Measurements from ENCODE around the gene ACTL8.

The ACTL8 gene

GRCh38 chr1:17770983-17771382, 15.8 kb downstream of the ACTL8 start:
- Mint-ChIP-seq H3K36me3 (no peaks in the 10 kb centered on the region), H3K9me3 (no peaks in the 10 kb centered on the region), H3K4me3 (no peak overlapping the region), H3K27me3 (peaks cover 7% of the 10 kb centered on the region), H3K4me1 (no peaks in the 10 kb centered on the region), H3K27ac (no peak overlapping the region)
- no peak for DNase-seq
- CTCF ChIA-PET: no interaction called here

GRCh38 chr1:17772615-17773212, 17.6 kb downstream of the ACTL8 start:
- Mint-ChIP-seq H3K4me1 (no peaks in the 10 kb centered on the region), H3K9me3 (no peaks in the 10 kb centered on the region), H3K27ac (no peak overlapping the region), H3K4me3 (no peak overlapping the region), H3K27me3 (peaks cover 7% of the 10 kb centered on the region), H3K36me3 (no peaks in the 10 kb centered on the region)
- CTCF ChIA-PET: interaction anchor here (0.7 kb wide), 1 partner anchor 10 kb away, joined by 3 read pairs; no protein-coding TSS in a partner anchor
- no peak for DNase-seq

DNA sequence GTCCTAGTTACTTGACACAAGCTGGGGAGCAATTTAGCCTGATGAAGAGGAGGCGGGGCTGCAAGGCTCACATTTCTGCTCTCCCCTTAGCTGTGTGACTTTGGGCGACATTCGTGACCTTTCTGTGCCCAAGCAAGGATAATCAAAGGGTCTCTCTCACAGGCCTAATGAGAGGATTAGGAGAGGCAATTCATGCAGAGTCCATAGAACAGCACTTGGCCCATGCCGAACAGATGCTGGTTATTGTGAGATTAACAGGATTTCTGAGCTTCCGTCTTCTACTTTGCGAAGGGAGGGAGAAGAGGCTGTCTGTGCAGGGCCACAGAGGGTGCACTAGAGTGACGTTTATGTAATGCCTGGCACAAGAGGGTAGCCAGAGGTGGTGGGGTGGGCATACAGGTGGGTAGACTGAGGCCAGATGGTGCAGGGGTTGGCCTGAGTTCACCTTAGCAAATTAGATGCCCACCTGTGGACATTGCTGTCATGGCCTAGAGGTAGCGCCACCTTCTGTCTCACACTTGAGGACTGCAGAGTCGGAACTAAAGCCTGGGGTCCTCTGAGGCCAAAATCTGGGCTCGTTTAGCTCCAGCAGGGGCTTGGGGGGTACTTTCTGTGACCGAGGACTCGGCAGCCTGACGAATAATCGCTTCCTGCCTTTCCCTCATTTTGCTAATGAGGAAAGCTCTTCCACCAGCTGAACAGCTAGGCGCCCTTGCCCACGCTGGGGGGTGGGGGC, 18.6 kb downstream of the ACTL8 start:
- Mint-ChIP-seq H3K4me1 (no peaks in the 10 kb centered on the region), H3K9me3 (no peaks in the 10 kb centered on the region), H3K27ac (no peak overlapping the region), H3K36me3 (no peaks in the 10 kb centered on the region), H3K27me3 (peaks cover 7% of the 10 kb centered on the region), H3K4me3 (no peak overlapping the region)
- CTCF ChIA-PET: interaction anchor here (0.7 kb wide), 1 partner anchor 11 kb away, joined by 3 read pairs; no protein-coding TSS in a partner anchor
- DNase-seq: no peak

GRCh38 chr1:17774452-17774851, 19.3 kb downstream of the ACTL8 start:
- no peak overlapping the region for H3K4me3 Mint-ChIP-seq
- no peaks in the 10 kb centered on the region for H3K4me1 Mint-ChIP-seq
- H3K27ac Mint-ChIP-seq: no peak overlapping the region
- DNase-seq: no peak
- no peaks in the 10 kb centered on the region for H3K36me3 Mint-ChIP-seq
- CTCF ChIA-PET: no interaction called here
- no peaks in the 10 kb centered on the region for H3K27me3 Mint-ChIP-seq
- H3K9me3 Mint-ChIP-seq: no peaks in the 10 kb centered on the region

GRCh38 chr1:17775796-17776195, 20.7 kb downstream of the ACTL8 start:
- no peak overlapping the region for H3K27ac Mint-ChIP-seq
- no peak overlapping the region for H3K4me3 Mint-ChIP-seq
- no peaks in the 10 kb centered on the region for H3K4me1 Mint-ChIP-seq
- H3K27me3 Mint-ChIP-seq: no peaks in the 10 kb centered on the region
- H3K9me3 Mint-ChIP-seq: no peaks in the 10 kb centered on the region
- H3K36me3 Mint-ChIP-seq: no peaks in the 10 kb centered on the region
- CTCF ChIA-PET: no interaction called here
- no peak for DNase-seq

DNA sequence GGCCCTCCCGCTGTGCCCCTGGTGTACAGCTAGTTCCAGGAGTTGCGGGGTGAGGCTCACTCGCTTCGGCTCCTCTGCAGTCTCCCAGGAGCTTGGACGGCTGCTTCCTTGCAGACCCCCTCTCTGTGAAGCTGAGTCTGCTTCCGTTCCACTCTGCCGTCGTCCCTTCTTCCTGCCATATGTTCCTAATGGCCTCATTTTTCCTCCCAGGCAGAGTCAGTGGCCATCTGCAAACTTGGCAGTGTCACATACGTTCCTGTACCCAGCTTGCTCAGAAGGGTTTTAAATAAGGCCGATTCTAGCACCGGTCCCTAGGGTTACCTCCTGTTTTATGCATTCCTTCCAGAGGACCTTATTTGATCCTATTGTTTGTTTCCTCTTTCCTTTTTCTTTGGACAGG, 21.3 kb downstream of the ACTL8 start:
- DNase-seq: no peak
- H3K4me1 Mint-ChIP-seq: no peaks in the 10 kb centered on the region
- CTCF ChIA-PET: no interaction called here
- H3K9me3 Mint-ChIP-seq: no peaks in the 10 kb centered on the region
- H3K4me3 Mint-ChIP-seq: no peak overlapping the region
- no peaks in the 10 kb centered on the region for H3K36me3 Mint-ChIP-seq
- no peaks in the 10 kb centered on the region for H3K27me3 Mint-ChIP-seq
- no peak overlapping the region for H3K27ac Mint-ChIP-seq

GRCh38 chr1:17777330-17777729, 22.2 kb downstream of the ACTL8 start:
- no peaks in the 10 kb centered on the region for H3K4me1 Mint-ChIP-seq
- CTCF ChIA-PET: no interaction called here
- DNase-seq: no peak
- no peak overlapping the region for H3K27ac Mint-ChIP-seq
- no peaks in the 10 kb centered on the region for H3K9me3 Mint-ChIP-seq
- no peaks in the 10 kb centered on the region for H3K27me3 Mint-ChIP-seq
- no peak overlapping the region for H3K4me3 Mint-ChIP-seq
- H3K36me3 Mint-ChIP-seq: no peaks in the 10 kb centered on the region

DNA sequence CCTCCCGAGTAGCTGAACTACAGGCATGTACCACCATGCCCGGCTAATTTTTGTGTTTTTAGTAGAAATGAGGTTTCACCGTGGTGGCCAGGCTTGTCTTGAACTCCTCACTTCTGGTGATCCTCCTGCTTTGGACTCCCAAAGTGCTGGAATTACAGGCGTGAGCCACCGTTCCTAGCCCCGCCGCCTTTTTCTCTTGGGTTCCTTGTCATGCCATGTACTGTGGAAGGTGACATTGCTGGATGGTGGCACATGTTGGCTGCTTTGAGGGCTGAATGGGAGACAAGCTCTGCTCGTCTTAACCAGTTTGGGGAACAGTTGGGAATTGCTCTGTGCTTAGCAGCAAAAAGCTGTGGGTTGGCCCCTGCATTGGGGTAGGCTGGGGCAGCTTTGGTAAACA, 22.7 kb downstream of the ACTL8 start:
- DNase-seq: no peak
- no peak overlapping the region for H3K27ac Mint-ChIP-seq
- H3K9me3 Mint-ChIP-seq: no peaks in the 10 kb centered on the region
- no peak overlapping the region for H3K4me3 Mint-ChIP-seq
- H3K27me3 Mint-ChIP-seq: no peaks in the 10 kb centered on the region
- no peaks in the 10 kb centered on the region for H3K4me1 Mint-ChIP-seq
- CTCF ChIA-PET: no interaction called here
- H3K36me3 Mint-ChIP-seq: no peaks in the 10 kb centered on the region

GRCh38 chr1:17780916-17781315, 25.8 kb downstream of the ACTL8 start:
- CTCF ChIA-PET: no interaction called here
- Mint-ChIP-seq H3K4me3 (no peak overlapping the region), H3K4me1 (no peaks in the 10 kb centered on the region), H3K27me3 (peaks cover 3% of the 10 kb centered on the region), H3K27ac (no peak overlapping the region), H3K36me3 (no peaks in the 10 kb centered on the region), H3K9me3 (no peaks in the 10 kb centered on the region)
- no peak for DNase-seq

DNA sequence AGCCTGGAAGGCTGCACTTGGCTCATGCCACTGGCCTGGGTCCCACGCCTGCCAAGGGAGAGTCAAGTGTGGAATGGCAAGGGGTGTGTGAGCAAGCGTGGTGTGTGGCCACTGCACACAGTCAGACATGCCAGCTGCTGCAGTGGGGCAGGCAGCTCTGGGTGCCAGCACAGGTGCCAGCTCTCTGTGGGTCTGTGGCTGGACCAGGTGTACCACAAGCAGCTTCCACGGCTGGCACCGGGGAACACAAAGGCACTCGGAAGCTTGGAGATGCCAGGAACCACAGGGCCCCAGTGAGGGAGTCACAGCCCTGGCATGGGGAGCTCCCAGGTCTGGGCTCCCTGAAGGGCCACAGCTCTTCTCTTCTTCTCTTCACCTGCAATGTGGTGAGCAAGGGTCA, 34.8 kb downstream of the ACTL8 start:
- Mint-ChIP-seq H3K9me3 (no peaks in the 10 kb centered on the region), H3K4me3 (no peak overlapping the region), H3K27me3 (no peaks in the 10 kb centered on the region), H3K27ac (no peak overlapping the region), H3K4me1 (no peaks in the 10 kb centered on the region), H3K36me3 (no peaks in the 10 kb centered on the region)
- no peak for DNase-seq
- CTCF ChIA-PET: interaction anchor here (0.6 kb wide), 1 partner anchor 1032 kb away, joined by 3 read pairs; no protein-coding TSS in a partner anchor

DNA sequence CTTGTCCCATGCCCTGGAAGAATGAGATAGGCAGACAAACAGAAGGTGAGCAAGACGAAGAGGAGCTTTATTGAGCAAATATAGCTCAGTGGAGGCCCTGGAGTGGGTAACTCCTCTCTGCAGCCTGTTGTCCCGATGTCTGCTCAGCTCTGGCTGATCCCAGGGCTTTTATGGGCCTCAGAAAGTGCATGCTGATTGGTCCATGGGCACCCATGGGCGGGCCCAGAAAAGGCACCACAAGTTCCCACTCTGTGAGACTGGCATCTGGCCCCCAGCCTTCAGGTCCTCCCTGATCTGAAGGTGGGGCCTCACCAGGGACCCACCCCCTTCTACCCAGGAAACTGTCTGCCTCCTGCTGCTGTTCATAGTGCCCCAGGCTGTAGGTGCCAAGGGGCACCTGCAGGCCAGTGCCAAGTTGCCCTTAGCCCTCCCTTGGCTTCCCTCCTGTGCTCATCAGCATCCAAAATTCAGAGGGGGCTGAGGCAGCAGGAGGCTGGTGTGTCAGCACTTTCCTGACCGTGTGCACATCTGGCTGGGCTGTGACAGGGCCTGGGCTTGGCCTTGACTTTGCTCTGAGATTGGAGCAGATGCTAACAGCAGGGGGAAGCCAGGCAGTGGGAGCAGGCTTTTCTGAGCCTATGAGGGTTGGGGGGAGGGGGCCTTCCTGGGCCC, 35.4 kb downstream of the ACTL8 start:
- Mint-ChIP-seq H3K36me3 (no peaks in the 10 kb centered on the region), H3K9me3 (no peaks in the 10 kb centered on the region), H3K4me3 (no peak overlapping the region), H3K27ac (no peak overlapping the region), H3K27me3 (no peaks in the 10 kb centered on the region), H3K4me1 (no peaks in the 10 kb centered on the region)
- DNase-seq: no peak
- CTCF ChIA-PET: interaction anchor here (0.6 kb wide), 1 partner anchor 1032 kb away, joined by 3 read pairs; no protein-coding TSS in a partner anchor

GRCh38 chr1:17791055-17791390, 35.9 kb downstream of the ACTL8 start:
- DNase-seq: no peak
- H3K36me3 Mint-ChIP-seq: no peaks in the 10 kb centered on the region
- H3K4me1 Mint-ChIP-seq: no peaks in the 10 kb centered on the region
- no peak overlapping the region for H3K27ac Mint-ChIP-seq
- H3K4me3 Mint-ChIP-seq: no peak overlapping the region
- CTCF ChIA-PET: no interaction called here
- H3K27me3 Mint-ChIP-seq: no peaks in the 10 kb centered on the region
- no peaks in the 10 kb centered on the region for H3K9me3 Mint-ChIP-seq

DNA sequence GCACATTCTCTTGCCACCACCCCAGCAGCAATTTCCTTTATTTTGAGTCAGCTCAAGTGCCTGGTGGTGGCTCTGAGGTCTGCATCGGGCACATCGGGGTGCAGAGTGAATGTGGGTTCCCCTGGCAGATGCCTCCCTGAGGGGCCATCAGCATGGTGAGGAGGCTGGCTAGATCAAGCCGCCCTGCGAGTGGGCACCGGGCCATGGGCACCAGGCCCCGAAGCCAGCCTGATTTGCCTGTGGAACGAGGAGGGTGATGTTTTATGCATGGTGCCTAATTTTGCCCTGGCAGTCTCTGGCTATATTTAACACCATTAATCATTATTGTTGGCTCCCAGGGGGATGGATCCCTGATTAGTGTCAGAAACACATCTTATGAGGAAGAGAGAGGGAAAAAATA, 36.3 kb downstream of the ACTL8 start:
- Mint-ChIP-seq H3K27ac (no peak overlapping the region), H3K4me3 (no peak overlapping the region), H3K27me3 (no peaks in the 10 kb centered on the region), H3K36me3 (no peaks in the 10 kb centered on the region), H3K9me3 (no peaks in the 10 kb centered on the region), H3K4me1 (no peaks in the 10 kb centered on the region)
- DNase-seq: no peak
- CTCF ChIA-PET: no interaction called here

- no peaks in the 10 kb centered on the region for H3K27me3 Mint-ChIP-seq
- no peak for DNase-seq
- H3K27ac Mint-ChIP-seq: no peak overlapping the region
- no peak overlapping the region for H3K4me3 Mint-ChIP-seq
- no peaks in the 10 kb centered on the region for H3K36me3 Mint-ChIP-seq
- no peaks in the 10 kb centered on the region for H3K9me3 Mint-ChIP-seq
- peaks cover 2% of the 10 kb centered on the region for H3K4me1 Mint-ChIP-seq
- CTCF ChIA-PET: no interaction called here
These were observed 37.3 kb downstream of the ACTL8 start for GRCh38 chr1:17792421-17792820.

Measured in activated naive CD4-positive, alpha-beta T cell treated with anti-CD3 and anti-CD28 coated beads, Interleukin-2, amount 10 ng/mL, durations not matched to agents 7 days and 5 days (primary cell).